HG03575 (cell line): Measurements from ENCODE around the gene BCL2A1.
"Not testable (repeated sequence)": the region's sequence is repeated elsewhere in the genome, so short reads cannot be mapped to it uniquely, and the experiment has no call there.

ENCODE experiments used
- ATAC-seq: cut with Tn5 transposase; IDR thresholded peaks from one replicate; pipeline ENCODE4 v1.9.1; 2021; ENCODE audit not compliant: unreplicated experiment, insufficient number of reproducible peaks, low FRiP score; ENCODE audit errors: extremely low read depth

BCL2A1 gene

GRCh38 chr15:79935556-79936201 lies 35.3 kb downstream of the BCL2A1 start:
- ATAC-seq, result not testable (repeated sequence)

DNA sequence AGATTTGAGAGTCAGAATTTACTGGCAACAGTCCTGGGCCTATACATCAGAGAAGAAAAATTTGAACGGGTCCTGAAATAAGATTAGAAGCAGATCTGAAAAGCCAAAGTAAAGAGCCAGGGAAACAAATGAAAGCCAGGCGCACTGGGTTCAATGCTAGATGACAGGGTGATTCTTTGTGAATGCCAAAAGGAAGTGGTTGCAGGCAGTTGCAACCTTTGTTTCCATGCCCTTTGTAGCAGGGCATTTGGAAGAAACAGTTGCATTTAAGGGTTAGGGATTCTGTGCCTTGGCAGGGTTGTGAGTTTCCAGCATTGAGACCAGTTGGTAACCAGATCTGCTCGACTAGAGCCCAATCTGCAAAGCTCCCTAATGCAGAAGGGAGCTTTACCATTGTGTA lies 37.8 kb downstream of the BCL2A1 start:
- ATAC-seq, result no peak

GRCh38 chr15:79932447-79932846 lies 38.5 kb downstream of the BCL2A1 start:
- no peak for ATAC-seq

DNA sequence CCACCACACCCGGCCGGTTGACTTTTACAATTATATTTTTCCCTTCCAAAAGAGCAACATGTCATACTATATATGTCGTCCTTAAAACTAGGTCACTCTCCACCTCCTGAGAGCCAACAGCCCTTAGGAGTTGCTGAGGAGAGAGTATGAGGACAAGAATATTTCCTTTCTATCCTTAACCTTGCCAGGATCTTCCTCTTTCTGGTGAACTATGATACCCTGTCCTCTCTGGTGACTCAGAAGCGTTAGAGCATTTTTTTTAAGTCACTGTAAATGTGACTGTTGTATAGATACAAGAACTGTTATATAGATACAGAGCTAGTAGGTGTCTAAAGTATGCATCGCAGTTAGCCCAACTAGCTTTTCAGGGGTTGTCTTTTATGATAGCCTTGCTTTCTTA lies 40.5 kb downstream of the BCL2A1 start:
- no peak for ATAC-seq

DNA sequence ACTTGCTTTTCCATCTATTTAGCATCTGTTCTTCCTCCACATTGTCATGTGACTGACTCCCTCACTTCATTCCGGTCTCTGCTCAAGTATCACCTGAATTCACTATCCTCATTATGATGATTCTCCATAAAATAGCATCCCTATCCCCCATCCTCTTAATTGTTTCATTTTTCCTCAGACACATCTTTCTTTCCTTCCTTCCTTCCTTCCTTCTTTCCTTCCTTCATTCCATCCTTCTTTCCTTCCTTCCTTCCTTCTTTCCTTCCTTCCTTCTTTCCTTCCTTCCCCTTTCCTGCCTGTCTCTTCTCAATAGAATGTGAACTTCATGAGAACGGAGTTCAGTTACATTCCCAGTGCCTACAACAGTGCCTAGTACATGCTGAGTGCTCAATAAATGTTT lies 41.6 kb downstream of the BCL2A1 start:
- no peak for ATAC-seq

DNA sequence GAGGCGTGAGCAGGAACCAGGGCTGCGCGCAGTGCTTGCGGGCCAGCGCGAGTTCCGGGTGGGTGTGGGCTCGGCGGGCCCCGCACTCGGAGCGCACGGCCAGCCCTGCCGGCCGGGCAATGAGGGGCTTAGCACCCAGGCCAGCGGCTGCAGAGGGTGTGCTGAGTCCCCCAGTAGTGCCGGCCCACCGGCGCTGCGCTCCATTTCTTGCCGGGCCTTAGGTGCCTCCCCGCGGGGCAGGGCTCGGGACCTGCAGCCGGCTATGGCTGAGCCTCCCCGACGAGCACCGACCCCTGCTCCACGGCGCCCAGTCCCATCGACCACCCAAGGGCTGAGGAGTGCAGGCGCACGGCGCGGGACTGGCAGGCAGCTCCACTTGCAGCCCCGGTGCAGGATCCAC lies 44.9 kb downstream of the BCL2A1 start:
- ATAC-seq, result not testable (repeated sequence)

GRCh38 chr15:79924379-79924778 lies 46.6 kb downstream of the BCL2A1 start:
- ATAC-seq, result no peak

DNA sequence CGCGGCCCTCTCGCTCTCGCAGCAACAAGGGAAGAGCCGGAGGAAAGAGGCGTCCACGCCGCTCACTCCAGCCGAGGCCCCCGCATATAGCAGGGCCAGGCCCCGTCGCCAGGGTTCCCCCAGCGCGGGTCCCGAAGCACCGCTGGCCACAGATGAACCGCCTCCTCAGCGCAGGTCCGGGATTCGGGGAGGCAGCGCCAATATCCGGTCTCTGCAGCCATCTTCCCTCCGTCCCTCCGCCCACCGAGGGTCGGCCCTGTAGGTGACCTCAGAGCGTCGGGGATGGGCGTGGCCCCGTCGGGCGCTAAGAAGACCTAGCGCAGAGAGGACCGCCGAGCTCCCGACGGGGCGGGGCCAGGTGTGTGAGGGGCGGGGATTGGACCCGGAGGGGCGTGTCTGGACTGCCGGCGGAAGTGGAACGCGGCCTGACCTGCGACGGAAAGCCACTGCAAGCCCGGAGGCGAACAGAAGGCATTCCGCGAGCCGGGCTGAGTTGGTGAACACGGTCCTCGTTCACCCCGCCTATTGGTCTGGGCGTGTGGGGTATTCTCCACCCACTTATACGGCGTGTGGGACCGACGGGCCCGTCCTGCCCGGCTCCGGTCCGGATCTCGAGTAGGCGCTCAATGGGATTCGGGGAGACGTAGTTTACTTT lies 47.4 kb downstream of the BCL2A1 start:
- ATAC-seq, result peak; percentile 77

- peak; percentile 17 for ATAC-seq
These were observed 47.9 kb downstream of the BCL2A1 start for GRCh38 chr15:79923079-79923514.

DNA sequence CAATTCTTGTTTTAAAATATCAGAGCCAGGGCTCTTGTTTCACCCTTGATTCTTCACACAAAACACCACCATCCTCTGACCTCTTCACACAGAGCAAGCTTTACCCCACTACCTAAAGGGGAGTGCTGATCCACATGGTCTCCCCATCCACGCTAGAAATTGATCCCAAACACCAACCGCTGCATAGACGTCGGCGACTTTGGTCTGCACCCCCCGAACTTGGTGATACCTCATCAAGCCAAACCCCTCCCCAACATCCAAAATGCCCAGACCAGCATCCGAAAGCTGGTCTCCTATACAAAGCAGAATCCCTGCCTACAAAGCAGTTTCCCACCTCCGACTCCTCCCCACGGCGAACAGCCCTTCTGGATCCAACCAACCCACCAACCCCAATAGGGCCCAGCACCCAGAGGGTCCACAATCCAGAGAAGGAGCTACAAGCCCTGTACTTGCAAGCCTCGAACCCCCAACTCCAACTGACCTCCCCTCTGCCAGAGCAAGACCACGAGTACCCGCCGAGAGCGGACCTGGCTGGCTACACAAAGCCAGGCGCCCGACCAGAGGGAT lies 48.4 kb downstream of the BCL2A1 start:
- ATAC-seq, result no peak

GRCh38 chr15:79919749-79920511 lies 51.1 kb downstream of the BCL2A1 start:
- ATAC-seq, result no peak

DNA sequence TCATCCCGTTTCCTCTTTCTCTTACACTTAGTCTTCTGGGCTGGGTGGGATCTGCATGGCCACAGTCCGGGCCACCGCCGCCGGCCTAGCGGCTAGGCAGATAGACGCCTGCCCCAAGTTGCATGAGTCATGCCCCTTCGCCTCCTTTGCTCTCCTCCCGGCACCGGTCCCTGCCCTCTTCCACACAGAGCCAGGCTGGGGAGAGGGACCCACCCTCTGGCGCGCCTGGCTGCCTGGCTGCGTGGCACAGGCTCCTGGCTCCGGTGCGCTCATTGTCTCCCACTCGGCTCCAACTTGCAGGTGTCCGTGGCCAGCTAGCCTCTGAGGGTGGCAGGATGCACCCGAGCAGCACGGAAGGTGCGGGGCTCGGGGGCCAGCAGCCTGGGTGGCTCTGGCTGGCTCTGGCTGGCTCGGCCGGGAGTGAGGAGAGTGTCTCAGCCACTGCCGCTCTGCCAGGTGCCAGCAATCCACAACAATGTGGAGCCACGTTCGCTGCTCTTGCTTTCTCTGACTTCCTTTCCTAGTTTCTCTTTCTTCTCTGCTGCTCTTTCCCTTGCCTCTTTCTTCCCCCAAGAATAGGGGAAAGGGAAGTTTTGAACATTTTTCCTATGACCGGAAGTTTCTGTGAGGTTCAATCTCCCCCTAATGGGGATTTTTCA lies 51.8 kb downstream of the BCL2A1 start:
- ATAC-seq, result no peak

- ATAC-seq, result no peak
These were observed 52.7 kb downstream of the BCL2A1 start for GRCh38 chr15:79918278-79918677.

DNA sequence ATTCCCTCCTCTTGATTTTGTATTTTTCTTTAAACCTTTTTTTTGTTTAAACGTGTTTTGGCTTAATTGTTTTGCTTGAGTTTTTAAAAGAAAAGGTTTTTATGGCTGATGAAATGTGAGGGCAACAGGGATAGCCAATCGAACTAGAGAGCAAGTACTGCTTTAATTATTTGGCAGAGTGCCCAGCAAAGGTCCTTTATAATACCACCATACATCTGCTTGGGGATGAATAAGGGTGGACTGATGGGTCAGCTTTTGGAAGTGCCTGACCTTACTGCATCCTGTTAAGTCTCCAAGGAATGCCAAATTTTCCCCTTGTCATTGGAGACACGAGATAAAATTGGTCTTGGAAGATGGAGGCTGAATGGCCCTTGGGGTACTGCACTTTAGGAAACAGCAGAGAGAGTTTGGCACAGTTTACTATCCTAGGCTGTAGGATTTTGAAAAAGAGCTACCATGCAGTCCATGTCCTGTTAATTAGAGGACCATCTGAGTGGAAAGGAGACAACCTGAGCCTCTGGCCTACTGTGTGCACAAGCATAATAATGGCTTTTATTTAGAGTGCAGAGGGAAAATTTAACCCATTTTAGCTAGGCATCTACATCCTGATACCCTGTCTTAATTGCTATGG lies 54.4 kb downstream of the BCL2A1 start:
- no peak for ATAC-seq

GRCh38 chr15:79915776-79916501 lies 55.1 kb downstream of the BCL2A1 start:
- not testable (repeated sequence) for ATAC-seq

- ATAC-seq, result no peak
These were observed 56.3 kb downstream of the BCL2A1 start for GRCh38 chr15:79914728-79915127.
